Measurements from ENCODE around the gene USP6NL. TPM values are rescaled to one million over a fixed set of nuclear protein-coding genes. Genes with fewer than 3 reads are reported as not detected.

The USP6NL gene
- total RNA-seq, 1 experiment from 2014 or later: 63.9 TPM

- H3K36me3 ChIP-seq (ENCODE audit: insufficient read depth, low read length): no peaks in the 10 kb centered on the region; the same call in 1 of the 2 replicates
- H3K27me3 ChIP-seq (ENCODE audit: low read length): no peaks in the 10 kb centered on the region
- no peak for DNase-seq
- H3K27ac ChIP-seq (ENCODE audit: low read length): peak overlapping the region; percentile 88
- H2AFZ ChIP-seq (ENCODE audit: low read length): no peak overlapping the region
- H3K4me3 ChIP-seq (ENCODE audit: low read length): 0 out of 2 replicates have a peak overlapping the region, but pooled peaks have one; percentile 12
- no peaks in the 10 kb centered on the region for H4K20me1 ChIP-seq (ENCODE audit: insufficient read depth, low read depth, low read length)
- H3K9me2 ChIP-seq (replicated peaks; ENCODE audit: insufficient read depth, low read length): no peaks in the 10 kb centered on the region
- peaks cover 99% of the 10 kb centered on the region for H3K4me1 ChIP-seq (ENCODE audit: low read length)
- H3K9ac ChIP-seq (ENCODE audit: low read length): peak overlapping the region; percentile 46
- H3K79me2 ChIP-seq (ENCODE audit: low read length): peaks cover 98% of the 10 kb centered on the region
- H3K9me3 ChIP-seq (ENCODE audit: low read length): no peaks in the 10 kb centered on the region
- peak overlapping the region; percentile 75 for H3K4me2 ChIP-seq (ENCODE audit: low read depth, low read length, poor library complexity, severe bottlenecking)
Measured at GRCh38 chr10:11533328-11533781, 78.1 kb downstream of the USP6NL start.

GRCh38 chr10:11532306-11532705, 79.1 kb downstream of the USP6NL start:
- Histone ChIP-seq H3K27ac (ENCODE audit: low read length) (peak overlapping the region; percentile 88), H3K4me2 (ENCODE audit: low read depth, low read length, poor library complexity, severe bottlenecking) (peak overlapping the region; percentile 75), H3K9me2 (replicated peaks; ENCODE audit: insufficient read depth, low read length) (no peaks in the 10 kb centered on the region), H3K9me3 (ENCODE audit: low read length) (no peaks in the 10 kb centered on the region), H3K27me3 (ENCODE audit: low read length) (no peaks in the 10 kb centered on the region), H3K9ac (ENCODE audit: low read length) (no peak overlapping the region), H4K20me1 (ENCODE audit: insufficient read depth, low read depth, low read length) (no peaks in the 10 kb centered on the region), H3K4me3 (ENCODE audit: low read length) (no peak overlapping the region), H3K36me3 (ENCODE audit: insufficient read depth, low read length) (peaks cover 4% of the 10 kb centered on the region; the same call in 1 of the 2 replicates), H3K4me1 (ENCODE audit: low read length) (peaks cover 100% of the 10 kb centered on the region), H3K79me2 (ENCODE audit: low read length) (peaks cover 99% of the 10 kb centered on the region), H2AFZ (ENCODE audit: low read length) (no peak overlapping the region)
- no peak for DNase-seq

GRCh38 chr10:11530806-11531205, 80.6 kb downstream of the USP6NL start:
- Histone ChIP-seq H3K27ac (ENCODE audit: low read length) (peak overlapping the region; percentile 88), H3K79me2 (ENCODE audit: low read length) (peaks cover 99% of the 10 kb centered on the region), H3K4me1 (ENCODE audit: low read length) (peaks cover 100% of the 10 kb centered on the region), H4K20me1 (ENCODE audit: insufficient read depth, low read depth, low read length) (no peaks in the 10 kb centered on the region), H3K27me3 (ENCODE audit: low read length) (no peaks in the 10 kb centered on the region), H3K9me3 (ENCODE audit: low read length) (no peaks in the 10 kb centered on the region), H2AFZ (ENCODE audit: low read length) (no peak overlapping the region), H3K9me2 (replicated peaks; ENCODE audit: insufficient read depth, low read length) (no peaks in the 10 kb centered on the region), H3K9ac (ENCODE audit: low read length) (peak overlapping the region; percentile 11; the same call in 1 of the 2 replicates), H3K4me2 (ENCODE audit: low read depth, low read length, poor library complexity, severe bottlenecking) (peak overlapping the region; percentile 49), H3K4me3 (ENCODE audit: low read length) (no peak overlapping the region), H3K36me3 (ENCODE audit: insufficient read depth, low read length) (peaks cover 19% of the 10 kb centered on the region)
- DNase-seq: no peak

GRCh38 chr10:11529276-11529903, 82.1 kb downstream of the USP6NL start:
- DNase-seq: no peak
- Histone ChIP-seq H3K27me3 (ENCODE audit: low read length) (no peaks in the 10 kb centered on the region), H3K27ac (ENCODE audit: low read length) (peak overlapping the region; percentile 64), H3K9me3 (ENCODE audit: low read length) (no peaks in the 10 kb centered on the region), H3K36me3 (ENCODE audit: insufficient read depth, low read length) (peaks cover 29% of the 10 kb centered on the region), H3K4me2 (ENCODE audit: low read depth, low read length, poor library complexity, severe bottlenecking) (peak overlapping the region; percentile 49), H3K79me2 (ENCODE audit: low read length) (peaks cover 97% of the 10 kb centered on the region), H3K4me1 (ENCODE audit: low read length) (peaks cover 91% of the 10 kb centered on the region), H4K20me1 (ENCODE audit: insufficient read depth, low read depth, low read length) (no peaks in the 10 kb centered on the region), H3K9me2 (replicated peaks; ENCODE audit: insufficient read depth, low read length) (no peaks in the 10 kb centered on the region), H2AFZ (ENCODE audit: low read length) (no peak overlapping the region), H3K9ac (ENCODE audit: low read length) (0 out of 2 replicates have a peak overlapping the region, but pooled peaks have one; percentile 4), H3K4me3 (ENCODE audit: low read length) (no peak overlapping the region)

DNA sequence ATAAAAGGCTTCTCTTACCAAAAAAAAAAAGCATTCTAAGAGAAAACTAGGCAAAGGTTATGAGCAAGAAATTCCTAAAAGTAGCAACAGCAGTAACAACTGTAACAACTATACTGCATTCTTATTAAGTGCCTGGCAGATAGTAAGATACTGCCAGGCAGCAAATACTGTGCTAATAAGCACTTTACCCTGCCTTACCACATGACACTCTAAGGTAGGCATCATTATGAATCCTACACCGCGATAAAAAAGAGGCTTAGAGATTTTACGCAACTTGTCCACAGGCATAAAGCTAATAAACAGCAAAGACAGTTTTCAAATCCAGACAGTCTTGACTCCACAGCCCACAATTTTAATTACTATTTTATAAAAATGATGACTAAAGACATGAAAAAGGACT, 83.2 kb downstream of the USP6NL start:
- Histone ChIP-seq H3K79me2 (ENCODE audit: low read length) (peaks cover 97% of the 10 kb centered on the region), H4K20me1 (ENCODE audit: insufficient read depth, low read depth, low read length) (no peaks in the 10 kb centered on the region), H3K9me2 (replicated peaks; ENCODE audit: insufficient read depth, low read length) (no peaks in the 10 kb centered on the region), H3K4me1 (ENCODE audit: low read length) (peaks cover 86% of the 10 kb centered on the region), H3K36me3 (ENCODE audit: insufficient read depth, low read length) (peaks cover 37% of the 10 kb centered on the region), H3K9me3 (ENCODE audit: low read length) (no peaks in the 10 kb centered on the region), H3K27me3 (ENCODE audit: low read length) (no peaks in the 10 kb centered on the region), H3K4me3 (ENCODE audit: low read length) (no peak overlapping the region), H3K9ac (ENCODE audit: low read length) (no peak overlapping the region), H3K27ac (ENCODE audit: low read length) (peak overlapping the region; percentile 64), H2AFZ (ENCODE audit: low read length) (no peak overlapping the region), H3K4me2 (ENCODE audit: low read depth, low read length, poor library complexity, severe bottlenecking) (peak overlapping the region; percentile 49)
- DNase-seq: no peak

- Histone ChIP-seq H3K4me1 (ENCODE audit: low read length) (peaks cover 86% of the 10 kb centered on the region), H3K27me3 (ENCODE audit: low read length) (no peaks in the 10 kb centered on the region), H3K9ac (ENCODE audit: low read length) (no peak overlapping the region), H3K27ac (ENCODE audit: low read length) (peak overlapping the region; percentile 64), H2AFZ (ENCODE audit: low read length) (no peak overlapping the region), H3K79me2 (ENCODE audit: low read length) (peaks cover 97% of the 10 kb centered on the region), H3K9me3 (ENCODE audit: low read length) (no peaks in the 10 kb centered on the region), H3K4me2 (ENCODE audit: low read depth, low read length, poor library complexity, severe bottlenecking) (peak overlapping the region; percentile 49), H3K4me3 (ENCODE audit: low read length) (no peak overlapping the region), H3K9me2 (replicated peaks; ENCODE audit: insufficient read depth, low read length) (no peaks in the 10 kb centered on the region), H4K20me1 (ENCODE audit: insufficient read depth, low read depth, low read length) (no peaks in the 10 kb centered on the region), H3K36me3 (ENCODE audit: insufficient read depth, low read length) (peaks cover 37% of the 10 kb centered on the region)
- DNase-seq: no peak
Measured at GRCh38 chr10:11527691-11528255, 83.7 kb downstream of the USP6NL start.

- Histone ChIP-seq H3K9ac (ENCODE audit: low read length) (no peak overlapping the region), H3K4me3 (ENCODE audit: low read length) (no peak overlapping the region), H3K27ac (ENCODE audit: low read length) (peak overlapping the region; percentile 64; the same call in 1 of the 2 replicates), H3K4me2 (ENCODE audit: low read depth, low read length, poor library complexity, severe bottlenecking) (no peak overlapping the region), H3K9me3 (ENCODE audit: low read length) (no peaks in the 10 kb centered on the region), H3K79me2 (ENCODE audit: low read length) (peaks cover 97% of the 10 kb centered on the region), H4K20me1 (ENCODE audit: insufficient read depth, low read depth, low read length) (no peaks in the 10 kb centered on the region), H3K4me1 (ENCODE audit: low read length) (peaks cover 80% of the 10 kb centered on the region), H2AFZ (ENCODE audit: low read length) (no peak overlapping the region), H3K27me3 (ENCODE audit: low read length) (no peaks in the 10 kb centered on the region), H3K36me3 (ENCODE audit: insufficient read depth, low read length) (peaks cover 37% of the 10 kb centered on the region), H3K9me2 (replicated peaks; ENCODE audit: insufficient read depth, low read length) (no peaks in the 10 kb centered on the region)
- DNase-seq: no peak
Measured at GRCh38 chr10:11527068-11527467, 84.4 kb downstream of the USP6NL start.

DNA sequence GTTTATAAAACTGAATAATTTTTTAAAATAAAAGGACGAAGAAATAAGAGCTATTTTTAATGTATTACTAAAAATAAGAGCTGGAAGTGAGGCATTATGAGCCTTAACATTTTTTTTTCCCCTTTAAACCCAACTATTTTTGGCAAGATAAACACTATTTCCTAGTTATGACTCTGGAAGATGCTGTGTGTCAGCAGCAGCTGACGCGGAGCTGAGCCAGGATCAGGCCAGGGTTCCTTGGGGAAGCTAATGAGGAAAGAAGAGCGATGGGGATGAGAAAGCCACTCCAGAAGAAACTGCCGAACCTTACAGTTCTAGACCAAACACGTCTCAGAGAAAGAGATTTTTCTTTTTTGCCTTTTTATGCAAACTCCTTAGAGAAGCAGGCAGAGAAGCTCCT, 85.9 kb downstream of the USP6NL start:
- Histone ChIP-seq H3K4me3 (ENCODE audit: low read length) (no peak overlapping the region), H3K27me3 (ENCODE audit: low read length) (no peaks in the 10 kb centered on the region), H3K9me2 (replicated peaks; ENCODE audit: insufficient read depth, low read length) (no peaks in the 10 kb centered on the region), H3K4me2 (ENCODE audit: low read depth, low read length, poor library complexity, severe bottlenecking) (no peak overlapping the region), H3K36me3 (ENCODE audit: insufficient read depth, low read length) (peaks cover 42% of the 10 kb centered on the region), H3K79me2 (ENCODE audit: low read length) (peaks cover 92% of the 10 kb centered on the region), H2AFZ (ENCODE audit: low read length) (no peak overlapping the region), H3K4me1 (ENCODE audit: low read length) (peaks cover 70% of the 10 kb centered on the region), H4K20me1 (ENCODE audit: insufficient read depth, low read depth, low read length) (no peaks in the 10 kb centered on the region), H3K27ac (ENCODE audit: low read length) (peak overlapping the region; percentile 41; the same call in 1 of the 2 replicates), H3K9ac (ENCODE audit: low read length) (no peak overlapping the region), H3K9me3 (ENCODE audit: low read length) (no peaks in the 10 kb centered on the region)
- no peak for DNase-seq

Measured in Karpas-422 (cell line).